Astrocyte (in vitro differentiated cells and primary cell): ENCODE measurements around the gene GREB1L. TPM values are rescaled to one million over a fixed set of nuclear protein-coding genes. Genes with fewer than 3 reads are reported as not detected.

Source experiments
- DNase-seq: peaks from one replicate; pipeline ENCODE4 v3.0.0-alpha.2; 2010; ENCODE audit warnings: low read depth
- FAIRE-seq: peaks from 2 replicates; lab custom pipeline; 2011; peaks lifted over from hg19 to GRCh38; lab: Jason Lieb, UNC
- H2AFZ ChIP-seq: 2 replicates; pipeline ENCODE4 v1.6.0; 2012; ENCODE audit warnings: low read depth, low read length, inconsistent platforms
- H3K27ac ChIP-seq: 2 replicates; pipeline ENCODE4 v1.5.1; 2011; ENCODE audit warnings: low read depth, low read length, inconsistent platforms
- H3K27me3 ChIP-seq: 2 replicates; pipeline ENCODE4 v1.6.0; 2011; ENCODE audit warnings: low read length, inconsistent platforms; ENCODE audit not compliant: insufficient read depth
- H3K36me3 ChIP-seq: 2 replicates; pipeline ENCODE4 v1.5.1; 2011; ENCODE audit warnings: low read length, inconsistent platforms; ENCODE audit not compliant: insufficient read depth
- H3K4me1 ChIP-seq: 2 replicates; pipeline ENCODE4 v1.5.1; 2011; ENCODE audit warnings: low read length, inconsistent platforms; ENCODE audit not compliant: insufficient read depth
- H3K4me2 ChIP-seq: 2 replicates; pipeline ENCODE4 v1.6.0; 2012; ENCODE audit warnings: low read length, inconsistent platforms
- H3K4me3 ChIP-seq: 2 replicates; pipeline ENCODE4 v1.5.1; 2011; ENCODE audit warnings: low read depth, mild to moderate bottlenecking, low read length, inconsistent platforms; ENCODE audit not compliant: insufficient read depth
- H3K79me2 ChIP-seq: 2 replicates; pipeline ENCODE4 v1.6.0; 2012; ENCODE audit warnings: mild to moderate bottlenecking, low read length, inconsistent platforms; ENCODE audit not compliant: insufficient read depth
- H3K9ac ChIP-seq: 2 replicates; pipeline ENCODE4 v1.6.0; 2012; ENCODE audit warnings: mild to moderate bottlenecking, low read length, inconsistent platforms
- H3K9me3 ChIP-seq: 2 replicates; pipeline ENCODE4 v1.5.1; 2012; ENCODE audit warnings: low read depth, mild to moderate bottlenecking, low read length, inconsistent platforms; ENCODE audit not compliant: insufficient read depth
- H4K20me1 ChIP-seq: 2 replicates; pipeline ENCODE4 v1.6.0; 2012; ENCODE audit warnings: low read length, inconsistent platforms; ENCODE audit not compliant: insufficient read depth
- H3K27ac Mint-ChIP-seq: one replicate; pipeline ENCODE4 v1.8.0; 2021; ENCODE audit warnings: mild to moderate bottlenecking, mixed read lengths; ENCODE audit not compliant: unreplicated experiment
- H3K27me3 Mint-ChIP-seq: one replicate; pipeline ENCODE4 v1.8.0; 2021; ENCODE audit warnings: low read depth, mixed read lengths; ENCODE audit not compliant: unreplicated experiment
- H3K36me3 Mint-ChIP-seq: one replicate; pipeline ENCODE4 v1.8.0; 2021; ENCODE audit warnings: low read depth, mixed read lengths; ENCODE audit not compliant: unreplicated experiment
- H3K4me1 Mint-ChIP-seq: one replicate; pipeline ENCODE4 v1.8.0; 2021; ENCODE audit warnings: low read depth, mixed read lengths; ENCODE audit not compliant: unreplicated experiment
- H3K4me3 Mint-ChIP-seq: one replicate; pipeline ENCODE4 v1.8.0; 2021; ENCODE audit warnings: mild to moderate bottlenecking, moderate library complexity, mixed read lengths; ENCODE audit not compliant: unreplicated experiment
- H3K9me3 Mint-ChIP-seq: one replicate; pipeline ENCODE4 v1.8.0; 2021; ENCODE audit warnings: mild to moderate bottlenecking, mixed read lengths; ENCODE audit not compliant: unreplicated experiment
- CTCF ChIP-seq: IDR thresholded peaks from 2 replicates; pipeline ENCODE4 v1.5.1; 2011; ENCODE audit warnings: low read depth, mild to moderate bottlenecking, inconsistent platforms, low read length, moderate library complexity; ENCODE audit not compliant: insufficient read depth
- EZH2 ChIP-seq: IDR thresholded peaks from 2 replicates; pipeline ENCODE4 v1.6.1; 2012; ENCODE audit warnings: mild to moderate bottlenecking, low read length, inconsistent platforms; ENCODE audit not compliant: insufficient read depth
- total RNA-seq: library from RNA; stranded (reverse); gene quantifications from 2 replicates; pipeline ENCODE4 v1.2.1, GENCODE V29; 2021

The GREB1L gene
- total RNA-seq, 1 donor from 2014 or later: 16.2 TPM

GRCh38 chr18:21557607-21558253 is 315.7 kb downstream of the GREB1L start:
- Histone ChIP-seq H3K9ac (no peak overlapping the region), H3K36me3 (peaks cover 6% of the 10 kb centered on the region)
- H3K4me3 Mint-ChIP-seq: no peak overlapping the region

GRCh38 chr18:21559195-21559594 is 317.2 kb downstream of the GREB1L start:
- H3K27me3 Mint-ChIP-seq: no peaks in the 10 kb centered on the region
- Histone ChIP-seq H3K79me2 (no peaks in the 10 kb centered on the region), H2AFZ (no peak overlapping the region), H3K4me1 (no peaks in the 10 kb centered on the region), H4K20me1 (no peaks in the 10 kb centered on the region), H3K27ac (no peak overlapping the region), H3K4me2 (no peak overlapping the region), H3K36me3 (peaks cover 9% of the 10 kb centered on the region), H3K9ac (no peak overlapping the region), H3K4me3 (no peak overlapping the region), H3K9me3 (no peaks in the 10 kb centered on the region), H3K27me3 (no peaks in the 10 kb centered on the region)
- H3K4me1 Mint-ChIP-seq: no peaks in the 10 kb centered on the region
- H3K27ac Mint-ChIP-seq: no peak overlapping the region
- H3K9me3 Mint-ChIP-seq: no peaks in the 10 kb centered on the region
- FAIRE-seq (no peak), DNase-seq (no peak)
- TF ChIP-seq EZH2 (no peak), CTCF (no peak)
- H3K36me3 Mint-ChIP-seq: peaks cover 5% of the 10 kb centered on the region
- no peak overlapping the region for H3K4me3 Mint-ChIP-seq

More at GRCh38 chr18:21557607-21558253, 315.7 kb downstream of the GREB1L start:
- Histone ChIP-seq H3K27me3 (no peaks in the 10 kb centered on the region), H3K4me3 (no peak overlapping the region), H3K27ac (no peak overlapping the region), H3K4me2 (no peak overlapping the region), H4K20me1 (peaks cover 3% of the 10 kb centered on the region), H3K79me2 (no peaks in the 10 kb centered on the region), H3K4me1 (no peaks in the 10 kb centered on the region), H2AFZ (no peak overlapping the region), H3K9me3 (no peaks in the 10 kb centered on the region)
- peaks cover 7% of the 10 kb centered on the region for H3K36me3 Mint-ChIP-seq
- FAIRE-seq: no peak
- no peaks in the 10 kb centered on the region for H3K4me1 Mint-ChIP-seq
- no peak for TF ChIP-seq EZH2
- TF ChIP-seq CTCF: no peak
- H3K27ac Mint-ChIP-seq: no peak overlapping the region
- no peaks in the 10 kb centered on the region for H3K27me3 Mint-ChIP-seq
- no peak for DNase-seq
- H3K9me3 Mint-ChIP-seq: no peaks in the 10 kb centered on the region

- Mint-ChIP-seq H3K9me3 (no peaks in the 10 kb centered on the region), H3K4me1 (peaks cover 6% of the 10 kb centered on the region), H3K27ac (no peak overlapping the region), H3K4me3 (no peak overlapping the region), H3K36me3 (peaks cover 14% of the 10 kb centered on the region), H3K27me3 (no peaks in the 10 kb centered on the region)
- H3K79me2 ChIP-seq: peaks cover 5% of the 10 kb centered on the region
- H3K4me2 ChIP-seq: no peak overlapping the region
- H3K4me1 ChIP-seq: no peaks in the 10 kb centered on the region
- DNase-seq: peak; percentile 4
- no peaks in the 10 kb centered on the region for H3K27me3 ChIP-seq
- peaks cover 3% of the 10 kb centered on the region for H4K20me1 ChIP-seq
- TF ChIP-seq CTCF (no peak), EZH2 (no peak)
- peaks cover 9% of the 10 kb centered on the region for H3K36me3 ChIP-seq
- no peaks in the 10 kb centered on the region for H3K9me3 ChIP-seq
- no peak overlapping the region for H3K4me3 ChIP-seq
- H3K27ac ChIP-seq: no peak overlapping the region
- H3K9ac ChIP-seq: no peak overlapping the region
- no peak overlapping the region for H2AFZ ChIP-seq
- no peak for FAIRE-seq
Measured at GRCh38 chr18:21571772-21572171, 329.7 kb downstream of the GREB1L start.
